D721Med (cell line): ENCODE results near the gene CTBP2.
"Not testable (repeated sequence)": the region's sequence is repeated elsewhere in the genome, so short reads cannot be mapped to it uniquely, and the experiment has no call there.

Experiments used
- DNase-seq: peaks from one replicate; pipeline ENCODE4 v3.0.0; 2011; ENCODE audit warnings: low spot score; ENCODE audit not compliant: insufficient read length
- FAIRE-seq: peaks from 2 replicates; lab custom pipeline; 2011; peaks lifted over from hg19 to GRCh38; lab: Jason Lieb, UNC
- TF ChIP-seq, protein P1 (sequence below): IDR thresholded peaks from 2 replicates; pipeline ENCODE4 v1.5.1; 2012; ENCODE audit warnings: mild to moderate bottlenecking, control low read depth; ENCODE audit not compliant: insufficient read depth; ENCODE audit errors: missing control alignments

CTBP2 gene

DNA sequence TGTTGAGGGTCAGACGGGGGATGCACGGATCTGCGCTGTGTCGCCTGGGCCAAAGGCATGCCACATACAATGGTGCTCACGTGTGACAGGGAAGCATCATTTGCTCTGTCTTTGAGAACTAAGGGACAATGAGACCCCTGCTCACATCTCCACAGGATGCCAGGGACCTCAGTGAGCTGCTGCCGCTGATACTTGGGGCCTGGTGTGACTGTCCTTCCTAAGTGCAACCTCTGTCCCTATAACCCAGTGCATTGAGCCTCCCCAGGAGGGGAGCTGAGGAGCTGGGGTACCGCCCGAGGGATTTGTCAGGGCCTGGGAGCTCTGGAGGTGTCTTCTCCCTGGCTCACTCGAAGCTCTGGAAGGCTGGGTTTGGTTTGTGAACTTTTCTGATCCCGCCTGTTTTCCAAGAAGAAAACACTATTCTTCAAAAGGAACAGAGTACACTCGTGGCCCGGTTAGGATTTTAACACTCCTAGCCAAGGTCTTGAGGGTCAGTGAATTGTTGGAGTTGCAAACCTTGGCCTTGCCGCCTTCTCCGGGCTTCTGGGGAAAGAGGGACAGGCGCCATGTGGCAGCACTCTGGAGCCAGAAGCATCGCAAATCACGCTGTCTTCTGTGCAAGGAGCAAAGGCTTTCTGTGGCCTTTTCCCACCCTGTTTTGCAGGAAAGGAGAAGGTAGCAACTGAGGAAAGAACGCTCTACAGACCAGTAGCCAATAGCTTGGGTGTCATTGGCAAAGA, 26.2 kb upstream of the CTBP2 start:
- DNase-seq (no peak), FAIRE-seq (no peak)
- TF ChIP-seq, protein P1, sequence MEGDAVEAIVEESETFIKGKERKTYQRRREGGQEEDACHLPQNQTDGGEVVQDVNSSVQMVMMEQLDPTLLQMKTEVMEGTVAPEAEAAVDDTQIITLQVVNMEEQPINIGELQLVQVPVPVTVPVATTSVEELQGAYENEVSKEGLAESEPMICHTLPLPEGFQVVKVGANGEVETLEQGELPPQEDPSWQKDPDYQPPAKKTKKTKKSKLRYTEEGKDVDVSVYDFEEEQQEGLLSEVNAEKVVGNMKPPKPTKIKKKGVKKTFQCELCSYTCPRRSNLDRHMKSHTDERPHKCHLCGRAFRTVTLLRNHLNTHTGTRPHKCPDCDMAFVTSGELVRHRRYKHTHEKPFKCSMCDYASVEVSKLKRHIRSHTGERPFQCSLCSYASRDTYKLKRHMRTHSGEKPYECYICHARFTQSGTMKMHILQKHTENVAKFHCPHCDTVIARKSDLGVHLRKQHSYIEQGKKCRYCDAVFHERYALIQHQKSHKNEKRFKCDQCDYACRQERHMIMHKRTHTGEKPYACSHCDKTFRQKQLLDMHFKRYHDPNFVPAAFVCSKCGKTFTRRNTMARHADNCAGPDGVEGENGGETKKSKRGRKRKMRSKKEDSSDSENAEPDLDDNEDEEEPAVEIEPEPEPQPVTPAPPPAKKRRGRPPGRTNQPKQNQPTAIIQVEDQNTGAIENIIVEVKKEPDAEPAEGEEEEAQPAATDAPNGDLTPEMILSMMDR, result no peak

GRCh38 chr10:125179107-125179506, 18.7 kb upstream of the CTBP2 start:
- FAIRE-seq, DNase-seq: not testable (repeated sequence)

GRCh38 chr10:125177641-125178640, 17.6 kb upstream of the CTBP2 start:
- DNase-seq (no peak), FAIRE-seq (no peak)
- TF ChIP-seq, protein P1, result no peak

- DNase-seq (no peak), FAIRE-seq (no peak)
- TF ChIP-seq, protein P1, result no peak
Observed at GRCh38 chr10:125175807-125176206, 15.4 kb upstream of the CTBP2 start.

DNA sequence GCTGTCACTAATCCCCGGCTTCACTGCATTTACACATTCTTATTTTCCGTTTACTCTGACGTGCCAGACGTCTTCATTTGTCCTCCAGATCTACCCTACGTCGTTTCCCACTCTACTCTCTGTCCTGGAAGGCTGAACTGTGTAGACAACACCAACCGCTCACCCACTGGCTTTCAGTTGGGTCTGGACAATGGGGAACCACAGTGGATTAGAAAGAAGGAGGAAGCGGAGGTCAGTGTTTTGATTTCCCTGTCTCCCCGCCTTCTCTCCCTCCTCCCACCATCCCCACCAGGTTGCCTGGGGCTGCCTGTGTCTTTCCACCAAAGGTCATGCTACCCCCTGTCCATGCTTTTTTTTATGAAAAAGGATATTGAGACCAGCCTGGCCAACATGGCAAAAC, 14.0 kb upstream of the CTBP2 start:
- DNase-seq (no peak), FAIRE-seq (no peak)
- TF ChIP-seq, protein P1, result no peak

- TF ChIP-seq, protein P1, result no peak
- no peak for FAIRE-seq
- DNase-seq, result no peak
Observed at GRCh38 chr10:125172694-125173093, 12.3 kb upstream of the CTBP2 start.

- TF ChIP-seq, protein P1, result no peak
- DNase-seq (no peak), FAIRE-seq (no peak)
Observed at GRCh38 chr10:125171402-125172306, 11.3 kb upstream of the CTBP2 start.
